Stimulated activated CD4-positive, alpha-beta T cell treated with anti-CD3 and anti-CD28 coated beads, TNF-alpha, amount 100 ng/mL, for 48 hours (primary cell): ENCODE results near the gene GCLM.

Source experiments
- DNase-seq, 3 donors: peaks; one replicate each; pipeline ENCODE4 v3.0.0-alpha.2; 2020; ENCODE audit warnings: low read depth in 3 of 3

Gene GCLM

GRCh38 chr1:93846206-93846991 lies 62.8 kb downstream of the GCLM start:
- peak; percentile 57 to 69 (median 62) for DNase-seq

- DNase-seq, result peak; percentile 6 to 36 (median 8)
These were observed 63.6 kb downstream of the GCLM start for GRCh38 chr1:93845538-93846205.

- peak in 1 of 3 donors; percentile 14 for DNase-seq
These were observed 64.8 kb downstream of the GCLM start for GRCh38 chr1:93844262-93845045.

GRCh38 chr1:93842750-93843500 lies 66.3 kb downstream of the GCLM start:
- no peak for DNase-seq

GRCh38 chr1:93841771-93842170 lies 67.5 kb downstream of the GCLM start:
- DNase-seq, result no peak

- DNase-seq, result no peak
These were observed 68.2 kb downstream of the GCLM start for GRCh38 chr1:93840956-93841482.

GRCh38 chr1:93839753-93840152 lies 69.5 kb downstream of the GCLM start:
- DNase-seq, result no peak

- no peak for DNase-seq
These were observed 69.9 kb downstream of the GCLM start for GRCh38 chr1:93839307-93839706.

- no peak for DNase-seq
These were observed 71.3 kb downstream of the GCLM start for GRCh38 chr1:93837961-93838360.
